GM08714 (cell line): Measurements from ENCODE around the gene SPDYE6.
"Not testable (repeated sequence)": the region's sequence is repeated elsewhere in the genome, so short reads cannot be mapped to it uniquely, and the experiment has no call there.

Experiments used
- H3K4me3 ChIP-seq: fragments of 200-500 bp; sonication (Bioruptor generic); 2 replicates; pipeline ENCODE4 v1.5.1; 2014; ENCODE audit warnings: mild to moderate bottlenecking, low read length, inconsistent platforms
- ZNF274 ChIP-seq: IDR thresholded peaks from 2 replicates; pipeline ENCODE4 v1.6.1; 2012; ENCODE audit warnings: mild to moderate bottlenecking, low read depth, low read length

Gene SPDYE6

DNA sequence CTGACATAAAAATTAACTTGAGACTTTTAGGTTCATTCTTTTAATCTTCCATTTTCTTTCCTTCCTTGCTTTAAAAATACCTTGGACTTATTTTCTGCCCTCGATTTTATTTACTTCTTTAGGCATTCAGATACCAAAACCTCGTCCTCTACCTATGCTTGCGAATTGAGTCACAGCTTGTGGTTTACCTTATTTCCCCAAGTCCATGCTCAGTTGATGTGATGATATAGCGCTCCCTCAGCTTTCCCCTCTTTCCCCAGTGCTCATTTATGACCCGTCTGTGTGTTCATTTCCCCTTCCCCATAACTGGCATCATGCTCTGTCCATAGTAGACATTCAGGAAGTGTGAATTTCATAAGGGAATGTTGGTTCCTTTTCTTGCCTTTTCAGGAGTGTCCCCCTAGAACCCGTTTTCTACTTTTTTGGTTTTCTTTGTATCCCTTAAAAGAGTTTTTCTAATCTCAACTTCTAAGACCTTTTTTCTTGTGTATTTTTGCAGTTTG is 20.8 kb upstream of the SPDYE6 start:
- no peak overlapping the region for H3K4me3 ChIP-seq
- no peak for TF ChIP-seq ZNF274

DNA sequence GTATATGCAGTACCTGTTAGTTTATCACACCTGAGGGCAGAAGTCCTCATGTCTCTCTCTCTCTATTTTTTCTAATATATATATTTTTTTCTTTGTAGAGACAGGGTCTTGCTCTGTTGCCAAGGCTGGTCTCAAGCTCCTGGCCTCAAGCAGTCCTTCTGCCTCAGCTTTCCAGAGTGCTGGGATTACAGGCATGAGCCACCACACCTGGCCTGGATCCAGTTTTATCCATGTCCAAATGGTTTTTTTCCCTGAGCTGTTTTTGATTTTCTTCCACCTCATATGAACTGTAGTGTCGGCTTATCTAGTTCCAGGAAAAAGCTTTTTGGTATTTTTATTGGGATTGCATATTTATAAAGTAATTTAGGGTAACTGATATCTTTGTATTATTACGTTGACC is 16.6 kb upstream of the SPDYE6 start:
- not testable (repeated sequence) for H3K4me3 ChIP-seq

- H3K4me3 ChIP-seq = not testable (repeated sequence)
Measured at GRCh38 chr7:102370038-102370437, 13.8 kb upstream of the SPDYE6 start.

DNA sequence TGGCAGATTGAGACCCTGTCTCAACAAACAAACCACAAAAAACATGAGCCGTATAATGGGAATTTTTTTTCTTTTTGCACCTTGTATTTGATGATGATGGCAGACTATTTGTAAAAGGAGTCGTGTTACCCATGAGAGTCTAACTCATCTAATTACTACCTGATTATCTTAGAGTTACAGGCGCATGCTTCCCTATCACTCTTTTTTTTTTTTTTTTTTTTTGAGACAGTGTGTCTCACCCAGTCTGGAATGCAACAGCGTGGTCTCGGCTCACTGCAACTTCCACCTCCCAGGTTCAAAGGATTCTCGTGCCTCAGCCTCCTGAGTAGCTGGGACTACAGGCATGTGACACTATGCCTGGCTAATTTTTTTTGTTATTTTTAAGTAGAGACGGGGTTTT is 9.1 kb upstream of the SPDYE6 start:
- H3K4me3 ChIP-seq = not testable (repeated sequence)

GRCh38 chr7:102364394-102364886 is 8.2 kb upstream of the SPDYE6 start:
- peak overlapping the region; percentile 66 for H3K4me3 ChIP-seq

DNA sequence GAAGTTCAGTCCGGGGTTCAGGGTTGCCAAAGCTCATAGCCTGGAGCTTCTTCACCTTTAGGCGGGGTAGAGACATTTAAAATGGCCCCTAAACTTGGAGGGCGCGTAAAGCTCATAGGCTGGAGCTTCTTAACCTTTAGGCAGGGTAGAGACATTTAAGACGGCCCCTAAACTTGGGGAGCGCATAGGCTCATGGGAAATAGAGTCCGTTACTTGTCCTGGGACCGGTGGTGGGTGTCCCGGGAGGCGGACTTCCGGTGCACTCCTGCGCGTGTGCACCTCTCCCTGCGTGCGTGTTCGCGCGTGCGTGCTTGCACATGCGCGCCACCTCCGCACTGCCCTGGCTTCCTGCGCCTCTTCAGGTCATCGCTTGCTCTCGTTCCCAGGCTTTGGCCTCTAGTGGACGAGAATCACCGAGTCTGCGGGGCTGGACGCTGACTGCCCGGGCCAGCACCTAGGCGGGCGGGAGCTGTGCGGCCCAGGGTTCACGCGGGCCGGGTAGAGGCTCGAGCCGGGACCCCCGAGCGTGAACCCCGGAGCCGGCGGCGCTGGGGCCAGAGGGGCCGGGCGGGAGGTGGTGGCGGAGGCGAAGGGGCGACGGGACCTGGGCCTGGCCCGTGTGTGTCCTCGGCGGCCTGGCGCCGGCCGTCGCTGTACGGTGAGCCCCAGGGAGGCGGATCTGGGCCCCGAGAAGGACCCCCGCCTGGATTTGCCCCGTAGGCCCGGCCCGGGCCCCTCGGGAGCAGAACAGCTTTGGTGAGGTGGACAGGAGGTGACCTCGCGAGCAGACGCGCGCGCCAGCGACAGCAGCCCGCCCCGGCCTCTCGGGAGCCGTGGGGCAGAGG is 7.5 kb upstream of the SPDYE6 start:
- peak overlapping the region; percentile 66 for H3K4me3 ChIP-seq

DNA sequence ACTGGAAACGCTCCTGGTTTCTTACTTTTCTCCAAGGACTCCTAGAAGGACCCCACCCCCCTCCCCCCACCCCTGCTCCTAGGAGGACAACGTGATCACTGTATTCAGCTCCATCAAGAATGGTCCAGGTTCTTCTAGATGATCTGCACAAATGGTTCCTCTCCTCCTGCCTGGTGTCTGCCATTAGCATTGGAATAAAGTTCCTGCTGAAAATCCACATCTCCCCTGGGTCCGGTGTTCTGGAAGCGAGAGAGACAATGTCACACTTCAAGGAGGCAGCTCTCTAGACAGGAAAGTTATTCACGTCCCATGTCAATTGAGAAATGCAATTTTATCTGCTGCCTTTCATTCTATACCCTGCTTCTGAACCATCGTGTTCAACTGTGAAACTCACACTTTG is 9.3 kb downstream of the SPDYE6 start:
- not testable (repeated sequence) for H3K4me3 ChIP-seq

DNA sequence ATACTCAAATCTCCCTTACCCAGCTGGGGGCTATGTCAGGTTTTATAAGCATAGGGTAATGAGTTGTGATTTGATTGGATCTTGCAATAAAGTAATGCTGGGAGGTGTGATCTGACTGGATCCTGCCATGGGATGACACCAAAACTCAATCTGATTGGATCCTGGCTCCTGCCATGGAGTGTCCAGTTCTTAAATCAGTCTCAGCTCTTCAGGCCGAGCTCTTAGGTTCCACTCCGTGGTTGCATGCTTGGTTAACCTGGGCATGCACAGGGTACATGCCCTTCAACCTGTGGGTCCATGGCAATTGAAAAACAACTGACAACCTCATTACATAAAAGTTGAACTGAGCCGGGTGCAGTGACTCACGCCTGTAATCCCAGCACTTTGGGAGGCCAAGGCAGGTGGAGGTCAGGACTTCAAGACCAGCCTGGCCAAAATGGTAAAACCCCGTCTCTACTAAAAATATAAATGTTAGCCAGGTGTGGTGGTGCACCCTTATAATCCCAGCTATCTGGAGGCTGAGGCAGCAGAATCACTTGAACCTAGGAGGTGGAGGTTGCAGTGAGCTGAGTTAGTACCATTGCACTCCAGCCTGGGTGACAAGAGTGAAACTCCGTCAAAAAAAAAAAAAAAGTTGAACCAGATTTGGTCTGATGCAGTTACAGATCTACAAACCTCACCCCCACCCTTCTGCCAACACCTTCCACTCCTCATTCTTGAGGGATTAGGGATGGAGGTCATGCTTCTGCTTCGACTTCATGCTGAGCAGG is 15.5 kb downstream of the SPDYE6 start:
- H3K4me3 ChIP-seq = not testable (repeated sequence)

- H3K4me3 ChIP-seq = not testable (repeated sequence)
Measured at GRCh38 chr7:102337420-102337819, 18.8 kb downstream of the SPDYE6 start.

DNA sequence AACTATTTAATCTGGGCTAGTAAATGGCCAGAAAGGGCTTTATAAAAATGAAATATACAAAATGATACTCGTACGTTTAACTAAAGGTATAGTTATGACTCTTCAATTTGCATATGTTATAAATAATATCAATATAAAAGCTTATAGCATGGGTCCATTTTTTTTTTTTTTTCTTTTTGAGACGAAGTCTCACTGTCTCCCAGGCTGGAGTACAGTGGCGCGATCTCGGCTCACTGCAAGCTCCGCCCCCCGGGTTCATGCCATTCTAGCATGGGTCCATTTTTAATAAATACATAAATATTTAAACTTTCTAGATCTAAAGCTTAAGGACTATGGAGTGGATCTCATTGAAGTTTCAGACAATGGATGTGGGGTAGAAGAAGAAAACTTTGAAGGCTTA is 19.2 kb downstream of the SPDYE6 start:
- H3K4me3 ChIP-seq = not testable (repeated sequence)

GRCh38 chr7:102335574-102335973 is 20.7 kb downstream of the SPDYE6 start:
- not testable (repeated sequence) for H3K4me3 ChIP-seq

GRCh38 chr7:102330666-102331460 is 25.4 kb downstream of the SPDYE6 start:
- H3K4me3 ChIP-seq = not testable (repeated sequence)

DNA sequence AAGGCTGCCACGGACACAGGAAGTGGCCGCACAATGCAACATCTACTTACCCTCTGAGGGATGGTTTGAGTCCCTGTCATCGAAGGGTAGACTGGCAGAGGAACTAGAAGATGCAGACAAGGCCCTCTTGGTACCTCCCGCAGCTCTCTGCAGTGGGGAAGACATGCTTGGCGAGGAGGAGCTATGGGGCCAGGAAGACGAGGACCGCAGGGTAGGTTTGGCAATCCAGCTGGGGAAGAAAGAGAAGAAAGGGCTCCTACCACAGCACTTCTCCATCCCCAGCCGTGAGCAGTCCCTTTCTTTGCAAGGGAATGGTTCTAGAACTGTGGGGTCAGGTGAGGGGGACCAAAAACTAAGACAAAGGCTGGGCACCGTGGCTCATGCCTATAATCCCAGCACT is 26.9 kb downstream of the SPDYE6 start:
- not testable (repeated sequence) for H3K4me3 ChIP-seq

DNA sequence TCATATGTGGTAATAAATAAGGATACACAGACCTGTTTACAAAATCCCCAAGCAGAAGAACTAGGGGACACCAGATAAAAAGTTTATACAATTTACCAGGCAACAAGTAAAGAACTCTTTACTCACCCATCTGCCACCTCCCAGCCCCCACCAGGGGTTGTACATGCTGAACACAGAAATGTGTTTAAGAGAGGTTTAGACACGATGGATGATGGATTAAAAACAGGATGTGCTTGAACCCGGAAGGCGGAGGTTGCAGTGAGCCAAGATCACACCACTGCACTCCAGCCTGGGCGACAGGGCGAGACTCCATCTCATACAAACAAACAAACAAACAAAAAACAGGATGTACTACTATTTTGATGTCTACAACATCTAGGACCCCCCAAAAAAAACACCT is 27.4 kb downstream of the SPDYE6 start:
- not testable (repeated sequence) for H3K4me3 ChIP-seq

GRCh38 chr7:102327183-102327582 is 29.1 kb downstream of the SPDYE6 start:
- not testable (repeated sequence) for H3K4me3 ChIP-seq
